Measurements from ENCODE around the gene RBPJ.

RBPJ gene

DNA sequence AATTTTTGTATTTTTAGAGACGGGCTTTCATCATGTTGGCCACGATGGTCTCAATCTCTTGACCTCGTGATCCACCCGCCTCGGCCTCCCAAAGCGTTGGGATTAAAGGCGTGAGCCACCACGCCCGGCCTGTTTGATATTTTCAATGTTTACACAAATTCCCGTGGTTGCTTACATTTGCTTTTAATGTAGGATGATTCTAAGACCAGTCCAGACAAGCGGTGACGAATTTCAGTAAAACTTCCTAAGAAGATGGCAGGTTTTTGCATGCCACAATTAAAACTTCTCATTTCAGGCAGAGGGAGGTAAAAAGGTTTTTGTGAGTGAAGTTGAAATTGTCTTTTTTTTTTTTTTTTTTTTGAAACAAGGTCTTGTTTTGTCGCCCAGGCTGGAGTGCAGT is 41.4 kb upstream of the RBPJ start:
- Histone ChIP-seq H3K9me3 (no peaks in the 10 kb centered on the region), H3K27me3 (no peaks in the 10 kb centered on the region), H3K4me3 (ENCODE audit: low read depth, low read length) (no peak overlapping the region), H3K4me1 (no peaks in the 10 kb centered on the region), H3K36me3 (no peaks in the 10 kb centered on the region)
- DNase-seq: no peak
- TF ChIP-seq, protein P1, sequence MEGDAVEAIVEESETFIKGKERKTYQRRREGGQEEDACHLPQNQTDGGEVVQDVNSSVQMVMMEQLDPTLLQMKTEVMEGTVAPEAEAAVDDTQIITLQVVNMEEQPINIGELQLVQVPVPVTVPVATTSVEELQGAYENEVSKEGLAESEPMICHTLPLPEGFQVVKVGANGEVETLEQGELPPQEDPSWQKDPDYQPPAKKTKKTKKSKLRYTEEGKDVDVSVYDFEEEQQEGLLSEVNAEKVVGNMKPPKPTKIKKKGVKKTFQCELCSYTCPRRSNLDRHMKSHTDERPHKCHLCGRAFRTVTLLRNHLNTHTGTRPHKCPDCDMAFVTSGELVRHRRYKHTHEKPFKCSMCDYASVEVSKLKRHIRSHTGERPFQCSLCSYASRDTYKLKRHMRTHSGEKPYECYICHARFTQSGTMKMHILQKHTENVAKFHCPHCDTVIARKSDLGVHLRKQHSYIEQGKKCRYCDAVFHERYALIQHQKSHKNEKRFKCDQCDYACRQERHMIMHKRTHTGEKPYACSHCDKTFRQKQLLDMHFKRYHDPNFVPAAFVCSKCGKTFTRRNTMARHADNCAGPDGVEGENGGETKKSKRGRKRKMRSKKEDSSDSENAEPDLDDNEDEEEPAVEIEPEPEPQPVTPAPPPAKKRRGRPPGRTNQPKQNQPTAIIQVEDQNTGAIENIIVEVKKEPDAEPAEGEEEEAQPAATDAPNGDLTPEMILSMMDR (IDR thresholded peaks at IDR 0.05; ENCODE audit: low read depth, low read length): no peak

DNA sequence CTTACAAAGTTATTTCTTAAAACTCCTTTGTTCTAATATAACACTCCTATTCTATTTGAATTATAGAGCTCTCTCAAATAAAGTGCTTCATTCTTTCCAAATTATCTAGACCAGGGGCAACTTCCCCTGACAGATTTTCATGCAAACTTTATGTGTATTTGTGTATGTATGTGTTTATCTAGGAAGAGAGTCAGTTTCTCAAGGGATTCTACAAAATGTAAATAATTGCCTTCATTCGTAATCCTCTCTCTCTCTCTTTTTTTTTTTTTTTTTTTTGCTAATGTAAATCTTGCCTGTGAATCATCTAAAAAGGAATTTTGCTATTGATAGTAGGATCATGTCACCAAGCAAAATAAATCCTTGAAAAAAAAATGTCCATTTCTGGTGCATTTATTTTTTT is 38.9 kb upstream of the RBPJ start:
- no peak for DNase-seq
- TF ChIP-seq, protein P1 (IDR thresholded peaks at IDR 0.05; ENCODE audit: low read depth, low read length): no peak
- H3K4me3 ChIP-seq (ENCODE audit: low read depth, low read length): no peak overlapping the region
- no peaks in the 10 kb centered on the region for H3K4me1 ChIP-seq
- H3K27me3 ChIP-seq: no peaks in the 10 kb centered on the region
- no peaks in the 10 kb centered on the region for H3K36me3 ChIP-seq
- no peaks in the 10 kb centered on the region for H3K9me3 ChIP-seq

DNA sequence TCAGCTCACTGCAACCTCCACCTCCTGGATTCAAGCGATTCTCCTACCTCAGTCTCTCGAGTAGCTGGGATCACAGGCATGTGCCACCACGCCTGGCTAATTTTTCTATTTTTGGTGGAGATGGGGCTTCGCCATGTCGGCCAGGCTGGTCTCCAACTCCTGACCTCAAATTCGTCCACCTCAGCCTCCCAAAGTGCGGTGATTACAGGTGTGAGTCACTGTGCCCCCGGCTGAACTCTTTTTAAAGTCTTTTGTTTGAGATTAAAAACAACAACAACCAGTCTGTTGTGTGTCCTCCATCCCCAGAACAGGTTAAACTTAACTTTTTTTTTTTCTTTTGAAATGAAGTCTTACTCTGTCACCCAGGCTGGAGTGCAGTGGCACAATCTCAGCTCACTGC is 36.3 kb upstream of the RBPJ start:
- Histone ChIP-seq H3K4me1 (no peaks in the 10 kb centered on the region), H3K9me3 (no peaks in the 10 kb centered on the region), H3K36me3 (no peaks in the 10 kb centered on the region), H3K27me3 (no peaks in the 10 kb centered on the region), H3K4me3 (ENCODE audit: low read depth, low read length) (no peak overlapping the region)
- DNase-seq: no peak
- TF ChIP-seq, protein P1 (IDR thresholded peaks at IDR 0.05; ENCODE audit: low read depth, low read length): no peak

DNA sequence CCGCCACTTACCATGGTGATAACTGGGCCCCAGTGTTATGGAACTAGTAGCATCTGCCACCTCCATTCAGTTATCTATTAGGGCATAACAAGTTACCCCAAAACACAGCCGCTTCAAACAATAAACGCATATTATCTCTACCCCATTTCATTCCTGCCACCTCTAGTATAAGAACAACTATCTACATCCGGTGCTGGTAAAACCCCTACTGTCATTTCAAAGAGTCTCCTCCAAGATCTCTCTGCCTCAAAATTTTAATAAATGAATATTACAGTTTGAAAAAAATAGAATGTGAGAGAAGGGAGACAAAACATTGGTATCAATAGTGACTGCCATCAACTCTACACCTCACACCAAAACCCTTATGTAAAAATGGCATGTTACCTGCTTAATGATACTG is 35.5 kb upstream of the RBPJ start:
- no peaks in the 10 kb centered on the region for H3K36me3 ChIP-seq
- no peak for DNase-seq

DNA sequence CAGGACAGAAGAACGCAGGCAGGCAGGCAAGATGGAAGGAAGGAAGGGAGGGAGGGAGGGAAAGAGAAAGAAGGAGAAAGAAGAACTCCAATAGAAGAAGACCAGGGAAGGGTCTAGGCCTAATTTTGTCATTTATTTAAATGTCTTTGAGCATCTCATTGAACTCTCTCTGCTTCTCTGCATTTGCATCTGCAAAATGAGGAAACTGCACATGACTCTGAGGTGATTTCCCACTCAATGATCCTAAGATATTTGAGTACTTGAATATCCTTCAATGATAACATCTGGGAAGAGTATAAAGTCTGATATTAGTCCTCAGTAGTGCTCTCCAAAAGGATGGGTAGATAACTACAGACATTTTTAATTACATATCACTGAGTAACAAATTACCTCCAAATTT is 33.1 kb upstream of the RBPJ start:
- TF ChIP-seq, protein P1 (IDR thresholded peaks at IDR 0.05; ENCODE audit: low read depth, low read length): no peak
- Histone ChIP-seq H3K36me3 (no peaks in the 10 kb centered on the region), H3K4me3 (ENCODE audit: low read depth, low read length) (no peak overlapping the region), H3K4me1 (no peaks in the 10 kb centered on the region), H3K9me3 (no peaks in the 10 kb centered on the region), H3K27me3 (no peaks in the 10 kb centered on the region)
- DNase-seq: no peak

More for the DNA sequence above, 35.5 kb upstream of the RBPJ start:
- H3K4me3 ChIP-seq (ENCODE audit: low read depth, low read length): no peak overlapping the region
- no peaks in the 10 kb centered on the region for H3K9me3 ChIP-seq
- H3K27me3 ChIP-seq: no peaks in the 10 kb centered on the region
- TF ChIP-seq, protein P1 (IDR thresholded peaks at IDR 0.05; ENCODE audit: low read depth, low read length): no peak
- no peaks in the 10 kb centered on the region for H3K4me1 ChIP-seq

DNA sequence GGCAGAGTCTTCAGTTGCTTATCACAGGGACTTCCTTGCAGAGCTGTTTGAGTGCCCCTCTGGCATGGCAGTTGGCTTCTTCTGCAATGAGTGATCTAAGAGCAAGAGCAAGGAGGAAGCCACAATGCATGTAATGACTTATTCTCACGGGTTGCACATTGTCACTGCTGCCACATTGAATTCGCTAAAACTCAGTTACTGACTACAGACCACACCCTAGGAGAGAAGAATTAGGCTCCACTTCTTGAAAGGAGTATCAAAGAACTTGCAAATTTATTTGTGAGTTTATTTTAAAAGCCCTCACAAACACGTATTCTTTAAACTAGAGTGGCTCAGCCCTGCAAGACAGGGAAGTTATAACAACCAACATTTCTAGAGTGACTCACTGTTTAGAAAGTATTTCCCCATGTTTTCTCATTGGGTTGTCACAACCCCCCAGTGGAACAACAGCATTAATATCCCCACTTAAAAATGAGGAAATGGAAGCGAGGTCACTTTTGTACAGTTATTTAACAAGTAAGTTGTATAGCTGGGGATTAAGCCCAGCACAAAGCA is 32.4 kb upstream of the RBPJ start:
- no peaks in the 10 kb centered on the region for H3K9me3 ChIP-seq
- TF ChIP-seq, protein P1 (IDR thresholded peaks at IDR 0.05; ENCODE audit: low read depth, low read length): no peak
- no peaks in the 10 kb centered on the region for H3K4me1 ChIP-seq
- H3K4me3 ChIP-seq (ENCODE audit: low read depth, low read length): no peak overlapping the region
- DNase-seq: no peak
- H3K36me3 ChIP-seq: no peaks in the 10 kb centered on the region
- no peaks in the 10 kb centered on the region for H3K27me3 ChIP-seq

Measured in BE2C (cell line).